Prostate gland (tissue), 2 donors: Measurements from ENCODE around the gene NEU2.

Experiments used
- CTCF ChIP-seq, 4 experiments: fragments of 200-600 bp in 2 of 4; fragments of 450-650 bp in 2 of 4; sonication (generic) in 2 of 4; IDR thresholded peaks; 1 replicate in 3 of 4; 2 replicates in 1 of 4; pipeline ENCODE4 v1.5.1; 2016 to 2019; ENCODE audit warnings: antibody characterized with exemption in 4 of 4, mild to moderate bottlenecking in 2 of 4, moderate library complexity in 2 of 4
- POLR2A ChIP-seq: fragments of 450-650 bp; IDR thresholded peaks from one replicate; pipeline ENCODE4 v1.6.1; 2016; ENCODE audit warnings: antibody characterized with exemption, mild to moderate bottlenecking
- POLR2AphosphoS5 ChIP-seq: sonication (generic); formaldehyde crosslinking; IDR thresholded peaks from one replicate; pipeline ENCODE4 v1.6.1; 2017; ENCODE audit warnings: antibody characterized with exemption

GRCh38 chr2:233025706-233026105, 6.8 kb upstream of the NEU2 start:
- no peak for TF ChIP-seq CTCF (IDR thresholded peaks at IDR 0.05)
- no peak for TF ChIP-seq POLR2A
- no peak for TF ChIP-seq POLR2AphosphoS5
